ENCODE measurements around the gene MRPS6. TPM values are rescaled to one million over a fixed set of nuclear protein-coding genes. Genes with fewer than 3 reads are reported as not detected.

The MRPS6 gene
- total and polyA plus RNA-seq, 10 of the 15 experiments (the other 5 are each of a cell fraction or from before 2014, with no cell fraction given): 32.5 to 232 (median 90.3) TPM

- TF ChIP-seq ZNF592 (IDR thresholded peaks at IDR 0.05) (no peak), IKZF2 (IDR thresholded peaks at IDR 0.05) (no peak), MTA3 (IDR thresholded peaks at IDR 0.05; ENCODE audit: borderline replicate concordance, low read length) (no peak), JUND (IDR thresholded peaks at IDR 0.05; ENCODE audit: low read depth, low read length) (no peak), E2F4 (IDR thresholded peaks at IDR 0.05; ENCODE audit: low read depth, low read length) (no peak), POLR2AphosphoS2 (IDR thresholded peaks at IDR 0.05; ENCODE audit: low read depth, low read length) (peak; percentile 96), ATF2 (IDR thresholded peaks at IDR 0.05; ENCODE audit: low read length) (no peak), TCF12 (IDR thresholded peaks at IDR 0.05; ENCODE audit: low read depth, low read length) (peak; percentile 85), PKNOX1 (IDR thresholded peaks at IDR 0.05) (no peak), NRF1 (conservative IDR thresholded peaks at IDR 0.05; ENCODE audit: low read depth, low read length) (peak; percentile 61), YY1 (IDR thresholded peaks at IDR 0.05; ENCODE audit: low read depth, low read length) (peak; percentile 42; the same call in 1 of the 2 replicates), SMAD1 (IDR thresholded peaks at IDR 0.05; ENCODE audit: low read depth, partially characterized antibody) (no peak), ZNF384 (IDR thresholded peaks at IDR 0.05; ENCODE audit: borderline replicate concordance, low read depth, low read length) (no peak), EED (IDR thresholded peaks at IDR 0.05; ENCODE audit: low read depth) (no peak), NFIC (IDR thresholded peaks at IDR 0.05; ENCODE audit: low read depth, low read length) (no peak), RFX5 (IDR thresholded peaks at IDR 0.05; ENCODE audit: low read depth, low read length) (no peak)
Observed at GRCh38 chr21:34073032-34073748, at the start of gene MRPS6, which contains the start of gene SLC5A3 (continued).

Data from GM12878 (cell line).